Colonic mucosa (tissue), 4 donors: Measurements from ENCODE around the gene PRKAG2. TPM values are rescaled to one million over a fixed set of nuclear protein-coding genes. Genes with fewer than 3 reads are reported as not detected.
A peak's percentile ranks its signal among the peaks of the same experiment; 100 is the strongest.

ENCODE experiments used
- DNase-seq: peaks from one replicate; pipeline ENCODE4 v3.0.0-alpha.2; 2020
- H3K27ac ChIP-seq: fragments of 200-600 bp; one replicate; pipeline ENCODE4 v1.8.0; 2021
- H3K27me3 ChIP-seq: fragments of 200-600 bp; one replicate; pipeline ENCODE4 v1.8.0; 2021
- H3K36me3 ChIP-seq: fragments of 200-600 bp; one replicate; pipeline ENCODE4 v1.8.0; 2021
- H3K4me1 ChIP-seq: fragments of 200-600 bp; one replicate; pipeline ENCODE4 v1.8.0; 2021; ENCODE audit warnings: mild to moderate bottlenecking
- H3K4me3 ChIP-seq: fragments of 200-600 bp; one replicate; pipeline ENCODE4 v1.8.0; 2021
- H3K9ac ChIP-seq, 2 donors: one replicate each; pipeline ENCODE4 v1.7.0; 2013; ENCODE audit warnings: control low read depth in 2 of 2, low read depth in 2 of 2, low read length in 2 of 2
- H3K9me3 ChIP-seq: fragments of 200-600 bp; one replicate; pipeline ENCODE4 v1.8.0; 2021
- intact Hi-C: fragments of 100-400 bp; cut with DNase I; formaldehyde crosslinking; loops from one replicate; pipeline ENCODE4 v1.14.1; 2022
- total RNA-seq, 2 donors: library from RNA; stranded (reverse); fragmentation: NEBNext Ultra II Directional in 1 of 2; extraction: Animal tissue kit (Norgen Biotek cat#: 25700) in 1 of 2; gene quantifications; one replicate each; pipeline ENCODE4 v1.2.1, GENCODE V29; 2021
- TF ChIP-seq, protein P1 (sequence below): fragments of 200-600 bp; IDR thresholded peaks from one replicate; pipeline ENCODE4 v1.8.0; 2022; ENCODE audit warnings: antibody characterized with exemption, mild to moderate bottlenecking
- donor health status: healthy.
- donor health status: DM: no; HTN: no; CAD: no.
- donor health status: DM: no; HTN: no; CAD: no.

Gene PRKAG2
- total RNA-seq, 2 donors from 2014 or later = 36.3 to 42.0 TPM

DNA sequence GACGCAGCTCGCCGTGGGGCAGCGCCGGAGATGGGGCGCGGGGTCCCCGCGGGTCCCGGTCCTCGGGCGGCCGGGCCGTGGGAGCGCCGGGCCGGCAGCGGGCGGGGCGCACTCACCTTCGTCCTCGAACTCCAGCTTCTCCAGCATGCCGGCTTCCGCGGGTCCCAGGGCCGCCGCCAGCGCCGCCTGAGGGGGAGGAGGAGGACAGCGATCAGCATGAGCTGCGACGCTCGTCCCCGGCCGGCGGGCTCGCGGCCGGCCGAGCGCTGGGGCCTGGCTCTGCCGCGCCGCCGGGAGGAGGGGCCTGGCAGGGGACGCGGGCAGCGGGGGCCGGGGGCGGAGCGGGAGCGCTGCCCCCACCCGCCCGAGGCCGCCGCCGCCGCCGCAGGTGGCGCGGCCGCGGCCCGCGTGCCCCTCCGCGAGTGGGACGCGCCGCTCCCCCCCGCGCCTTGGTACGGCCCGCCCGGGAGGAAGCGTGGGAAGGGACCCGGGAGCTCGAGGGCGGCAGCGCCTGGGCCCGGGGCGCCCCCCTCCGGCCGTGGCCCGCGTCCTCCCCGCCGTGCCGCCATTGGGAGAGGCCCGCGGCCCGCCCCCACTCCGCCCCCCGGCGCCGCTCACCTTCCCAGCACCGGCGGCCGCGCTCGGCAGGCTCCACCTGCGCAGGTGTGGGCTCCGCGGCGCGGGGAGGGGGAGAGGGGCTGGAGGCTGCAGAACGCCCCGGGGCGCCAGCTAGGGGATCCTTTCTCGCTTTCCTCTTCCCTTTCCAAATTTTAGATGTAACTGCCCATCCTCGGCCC is 244.8 kb downstream of the PRKAG2 start:
- H3K4me3 ChIP-seq = peak overlapping the region; percentile 69
- DNase-seq = peak; percentile 87
- H3K27ac ChIP-seq = peak overlapping the region; percentile 94
- TF ChIP-seq, protein P1, sequence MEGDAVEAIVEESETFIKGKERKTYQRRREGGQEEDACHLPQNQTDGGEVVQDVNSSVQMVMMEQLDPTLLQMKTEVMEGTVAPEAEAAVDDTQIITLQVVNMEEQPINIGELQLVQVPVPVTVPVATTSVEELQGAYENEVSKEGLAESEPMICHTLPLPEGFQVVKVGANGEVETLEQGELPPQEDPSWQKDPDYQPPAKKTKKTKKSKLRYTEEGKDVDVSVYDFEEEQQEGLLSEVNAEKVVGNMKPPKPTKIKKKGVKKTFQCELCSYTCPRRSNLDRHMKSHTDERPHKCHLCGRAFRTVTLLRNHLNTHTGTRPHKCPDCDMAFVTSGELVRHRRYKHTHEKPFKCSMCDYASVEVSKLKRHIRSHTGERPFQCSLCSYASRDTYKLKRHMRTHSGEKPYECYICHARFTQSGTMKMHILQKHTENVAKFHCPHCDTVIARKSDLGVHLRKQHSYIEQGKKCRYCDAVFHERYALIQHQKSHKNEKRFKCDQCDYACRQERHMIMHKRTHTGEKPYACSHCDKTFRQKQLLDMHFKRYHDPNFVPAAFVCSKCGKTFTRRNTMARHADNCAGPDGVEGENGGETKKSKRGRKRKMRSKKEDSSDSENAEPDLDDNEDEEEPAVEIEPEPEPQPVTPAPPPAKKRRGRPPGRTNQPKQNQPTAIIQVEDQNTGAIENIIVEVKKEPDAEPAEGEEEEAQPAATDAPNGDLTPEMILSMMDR = no peak
- H3K9me3 ChIP-seq = no peaks in the 10 kb centered on the region
- peak overlapping the region; percentile 70 to 89 for H3K9ac ChIP-seq
- no peaks in the 10 kb centered on the region for H3K27me3 ChIP-seq
- H3K4me1 ChIP-seq = peaks cover 6% of the 10 kb centered on the region
- intact Hi-C loops = no loop called here
- no peaks in the 10 kb centered on the region for H3K36me3 ChIP-seq

- peaks cover 6% of the 10 kb centered on the region for H3K4me1 ChIP-seq
- peak; percentile 42 for DNase-seq
- H3K27me3 ChIP-seq = no peaks in the 10 kb centered on the region
- peak overlapping the region; percentile 70 to 89 for H3K9ac ChIP-seq
- TF ChIP-seq, protein P1 = no peak
- peak overlapping the region; percentile 85 for H3K27ac ChIP-seq
- no peaks in the 10 kb centered on the region for H3K36me3 ChIP-seq
- peak overlapping the region; percentile 69 for H3K4me3 ChIP-seq
- intact Hi-C loops = no loop called here
- no peaks in the 10 kb centered on the region for H3K9me3 ChIP-seq
Observed at GRCh38 chr7:151631570-151631952, 245.4 kb downstream of the PRKAG2 start.

DNA sequence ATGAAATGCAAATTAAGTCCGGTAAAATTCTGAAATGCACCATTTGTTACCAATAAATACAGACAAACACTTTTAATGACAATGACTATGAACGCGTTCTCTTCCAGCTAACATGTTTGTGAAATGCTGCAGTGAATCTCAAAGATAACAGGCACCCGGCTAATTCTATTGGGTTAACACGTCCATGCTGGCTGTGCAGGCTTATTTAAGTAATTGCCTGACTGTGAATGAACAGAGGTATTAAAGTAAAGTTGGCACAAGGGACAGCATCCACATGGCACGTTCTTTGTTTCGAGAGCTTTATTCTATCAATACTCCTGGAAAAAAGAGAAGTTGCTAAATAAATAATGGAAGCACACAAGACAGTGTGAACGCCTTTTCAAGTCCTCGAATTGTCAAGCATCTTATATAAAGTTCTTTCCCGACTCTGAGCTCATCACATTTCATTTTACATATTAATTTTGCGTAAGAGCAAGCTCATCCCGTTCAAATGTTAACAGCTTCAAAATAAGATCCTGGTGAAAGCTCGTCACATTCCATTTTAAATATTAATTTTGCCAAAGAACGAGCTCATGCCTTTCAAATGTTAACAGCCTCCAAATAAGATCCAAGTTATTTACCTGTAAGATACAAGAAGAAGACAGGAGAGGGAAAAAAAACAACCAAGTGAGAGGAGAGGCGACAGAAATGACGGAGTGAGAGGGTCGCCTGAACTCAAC is 245.9 kb downstream of the PRKAG2 start:
- Histone ChIP-seq H3K9ac (peak overlapping the region; percentile 70 to 89), H3K4me3 (peak overlapping the region; percentile 69), H3K4me1 (peaks cover 6% of the 10 kb centered on the region), H3K36me3 (no peaks in the 10 kb centered on the region), H3K27me3 (no peaks in the 10 kb centered on the region), H3K27ac (peak overlapping the region; percentile 85), H3K9me3 (no peaks in the 10 kb centered on the region)
- intact Hi-C loops = no loop called here
- TF ChIP-seq, protein P1 = no peak
- DNase-seq = no peak

DNA sequence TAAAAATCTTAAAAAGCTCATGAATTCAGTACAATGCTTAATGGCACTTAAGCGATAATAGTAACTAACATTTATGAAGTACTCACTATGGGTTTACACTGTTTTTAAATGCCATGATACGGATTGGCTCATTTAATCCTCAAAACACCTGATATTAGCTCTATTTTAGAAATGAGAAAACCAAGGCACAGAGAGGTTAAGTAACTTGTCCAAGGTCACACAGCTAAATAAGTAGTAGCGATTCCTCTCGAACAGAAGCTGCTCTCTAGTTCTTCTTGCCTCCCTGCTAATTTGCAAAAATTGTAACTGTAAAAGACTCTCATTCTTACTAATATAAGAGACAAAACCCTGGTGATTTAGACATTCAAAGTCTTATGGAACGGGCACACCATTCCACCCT is 246.6 kb downstream of the PRKAG2 start:
- Histone ChIP-seq H3K9ac (no peak overlapping the region), H3K27me3 (no peaks in the 10 kb centered on the region), H3K4me3 (no peak overlapping the region), H3K4me1 (peaks cover 6% of the 10 kb centered on the region), H3K27ac (no peak overlapping the region), H3K36me3 (no peaks in the 10 kb centered on the region), H3K9me3 (no peaks in the 10 kb centered on the region)
- TF ChIP-seq, protein P1 = no peak
- intact Hi-C loops = no loop called here
- no peak for DNase-seq

DNA sequence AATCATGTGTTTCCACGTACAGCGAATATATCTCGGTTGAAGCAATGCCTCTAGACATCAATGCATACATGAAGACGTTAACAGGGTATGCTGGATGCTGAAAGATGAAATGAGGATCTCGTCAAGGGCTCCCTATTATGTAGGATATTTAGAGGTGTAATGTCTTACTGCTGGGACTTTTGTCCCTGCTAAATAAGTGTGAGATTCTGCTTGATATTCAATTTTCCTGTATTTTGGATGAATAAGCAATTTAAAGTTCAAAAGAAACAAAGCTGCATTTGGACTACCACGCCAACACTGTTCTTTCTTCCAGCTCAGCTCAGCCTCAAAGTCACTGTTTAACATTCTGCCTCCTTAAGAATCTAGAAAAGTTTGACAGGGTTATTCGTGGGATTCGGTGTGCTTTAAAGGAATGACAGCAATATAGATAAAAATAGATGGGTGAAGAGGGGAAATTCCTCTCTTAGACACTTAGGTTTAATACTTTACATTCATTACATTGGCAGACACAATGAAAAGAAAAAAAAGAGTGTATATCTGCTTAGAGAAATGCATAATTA is 247.1 kb downstream of the PRKAG2 start:
- H3K27ac ChIP-seq = no peak overlapping the region
- intact Hi-C loops = loop anchor here (5.0 kb wide), 1 partner anchor 128 kb away; no protein-coding TSS in a partner anchor
- no peak overlapping the region for H3K4me3 ChIP-seq
- peaks cover 6% of the 10 kb centered on the region for H3K4me1 ChIP-seq
- no peak for DNase-seq
- no peak overlapping the region for H3K9ac ChIP-seq
- no peaks in the 10 kb centered on the region for H3K36me3 ChIP-seq
- H3K27me3 ChIP-seq = no peaks in the 10 kb centered on the region
- TF ChIP-seq, protein P1 = no peak
- H3K9me3 ChIP-seq = no peaks in the 10 kb centered on the region
